ENCODE data around the gene ANKS1B. TPM values are rescaled to one million over a fixed set of nuclear protein-coding genes. Genes with fewer than 3 reads are reported as not detected.
"Not testable (repeated sequence)": the region's sequence is repeated elsewhere in the genome, so short reads cannot be mapped to it uniquely, and the experiment has no call there.

Gene ANKS1B
- total RNA-seq, 1 donor from 2014 or later, result 8.2 TPM

DNA sequence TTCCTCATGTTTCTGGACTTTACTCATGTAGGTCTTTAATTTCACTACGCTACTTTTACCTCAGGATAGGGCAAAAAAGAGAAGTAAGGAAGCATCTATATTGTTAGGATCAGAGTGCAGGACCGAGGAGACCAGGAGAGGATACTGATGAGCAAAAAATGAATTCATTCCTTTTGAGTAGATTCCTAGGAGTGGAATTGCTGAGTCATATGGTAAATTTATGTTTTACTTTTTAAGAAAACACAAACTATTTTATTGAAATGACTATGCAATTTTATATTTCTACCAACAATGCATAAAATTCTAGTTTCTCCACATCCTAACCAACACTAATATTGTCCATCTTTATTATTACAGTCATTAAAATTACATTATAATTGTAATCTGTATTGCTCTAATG lies 388.0 kb downstream of the ANKS1B start:
- H3K27ac ChIP-seq, result no peak overlapping the region

DNA sequence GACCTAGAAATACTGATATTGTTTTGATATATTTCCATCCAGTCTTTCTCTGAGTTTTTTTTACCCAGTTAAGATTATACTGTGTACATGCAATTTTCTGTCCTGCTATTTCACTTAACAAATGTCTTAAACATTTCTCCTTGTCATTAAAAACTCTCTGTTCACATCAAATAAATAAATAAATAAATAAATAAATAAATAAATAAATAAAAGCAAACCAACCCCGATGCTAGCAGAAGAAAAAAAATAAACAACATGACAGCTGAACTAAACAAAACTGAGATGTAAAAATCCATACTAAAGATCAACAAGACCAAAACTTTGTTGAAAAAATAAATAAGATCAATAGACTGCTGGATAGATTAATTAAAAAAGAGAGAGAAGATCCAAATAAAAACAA lies 407.6 kb downstream of the ANKS1B start:
- DNase-seq (ENCODE audit: low spot score in 2 of 2); H3K4me1 ChIP-seq; H3K36me3 ChIP-seq; H3K27ac ChIP-seq; intact Hi-C loops (cut with DNase I); H3K27me3 ChIP-seq; H3K4me3 ChIP-seq: not testable (repeated sequence)
- H3K9me3 ChIP-seq, result peaks cover 0 to 13% of the 10 kb centered on the region in 2 donors

More for the DNA sequence above, 388.0 kb downstream of the ANKS1B start:
- Histone ChIP-seq H3K36me3 (no peaks in the 10 kb centered on the region), H3K4me3 (no peak overlapping the region), H3K27me3 (no peaks in the 10 kb centered on the region), H3K9me3 (no peaks in the 10 kb centered on the region), H3K4me1 (no peaks in the 10 kb centered on the region)
- no peak for DNase-seq (ENCODE audit: low spot score in 2 of 2)
- intact Hi-C loops (cut with DNase I), result no loop called here
- TF ChIP-seq, protein P1, sequence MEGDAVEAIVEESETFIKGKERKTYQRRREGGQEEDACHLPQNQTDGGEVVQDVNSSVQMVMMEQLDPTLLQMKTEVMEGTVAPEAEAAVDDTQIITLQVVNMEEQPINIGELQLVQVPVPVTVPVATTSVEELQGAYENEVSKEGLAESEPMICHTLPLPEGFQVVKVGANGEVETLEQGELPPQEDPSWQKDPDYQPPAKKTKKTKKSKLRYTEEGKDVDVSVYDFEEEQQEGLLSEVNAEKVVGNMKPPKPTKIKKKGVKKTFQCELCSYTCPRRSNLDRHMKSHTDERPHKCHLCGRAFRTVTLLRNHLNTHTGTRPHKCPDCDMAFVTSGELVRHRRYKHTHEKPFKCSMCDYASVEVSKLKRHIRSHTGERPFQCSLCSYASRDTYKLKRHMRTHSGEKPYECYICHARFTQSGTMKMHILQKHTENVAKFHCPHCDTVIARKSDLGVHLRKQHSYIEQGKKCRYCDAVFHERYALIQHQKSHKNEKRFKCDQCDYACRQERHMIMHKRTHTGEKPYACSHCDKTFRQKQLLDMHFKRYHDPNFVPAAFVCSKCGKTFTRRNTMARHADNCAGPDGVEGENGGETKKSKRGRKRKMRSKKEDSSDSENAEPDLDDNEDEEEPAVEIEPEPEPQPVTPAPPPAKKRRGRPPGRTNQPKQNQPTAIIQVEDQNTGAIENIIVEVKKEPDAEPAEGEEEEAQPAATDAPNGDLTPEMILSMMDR (IDR thresholded peaks at IDR 0.05), result no peak

DNA sequence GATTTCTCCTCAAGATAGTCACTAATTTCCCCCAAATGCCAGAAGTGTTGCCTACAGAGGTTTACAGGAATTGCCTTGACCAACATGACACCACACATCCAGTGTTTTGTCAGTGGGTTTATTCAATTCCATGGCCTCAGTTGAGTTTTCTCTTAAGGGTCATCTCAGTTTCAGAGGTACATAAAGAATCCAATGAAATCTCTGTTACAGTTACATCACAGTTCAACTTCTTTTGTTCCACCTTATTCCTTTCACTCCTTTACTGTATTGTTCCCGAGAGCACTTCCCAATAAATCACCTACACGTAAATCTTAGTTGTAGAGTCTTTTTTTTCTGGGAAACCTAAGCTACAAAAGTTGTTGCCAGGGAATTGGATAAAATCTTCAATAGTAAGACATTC lies 410.8 kb downstream of the ANKS1B start:
- intact Hi-C loops (cut with DNase I), result no loop called here
- TF ChIP-seq, protein P1 (IDR thresholded peaks at IDR 0.05), result no peak
- H3K4me3 ChIP-seq, result no peak overlapping the region
- H3K36me3 ChIP-seq, result no peaks in the 10 kb centered on the region
- H3K4me1 ChIP-seq, result no peaks in the 10 kb centered on the region
- H3K27ac ChIP-seq, result no peak overlapping the region
- H3K9me3 ChIP-seq, result peaks cover 0 to 10% of the 10 kb centered on the region in 2 donors
- H3K27me3 ChIP-seq, result no peaks in the 10 kb centered on the region
- DNase-seq (ENCODE audit: low spot score in 2 of 2), result no peak

DNA sequence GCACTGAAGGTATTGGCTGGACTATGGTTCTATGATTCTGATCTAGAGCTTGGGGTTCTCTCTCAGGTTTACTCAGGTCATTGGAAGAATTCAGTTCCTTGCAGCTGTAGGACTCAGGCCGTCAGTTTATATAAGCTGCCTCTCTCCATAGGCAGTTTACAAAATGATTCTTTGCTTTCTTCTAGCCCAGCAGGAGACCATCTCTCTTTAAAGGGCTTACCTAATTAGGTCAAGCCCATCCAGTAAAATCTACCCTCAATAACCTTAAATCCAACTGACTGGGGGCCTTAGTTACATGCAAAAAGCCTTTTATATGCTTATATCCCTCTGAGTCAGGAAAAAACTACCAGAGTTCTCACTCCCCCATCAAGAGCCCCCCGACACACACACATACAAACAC lies 417.7 kb downstream of the ANKS1B start:
- no peaks in the 10 kb centered on the region for H3K4me1 ChIP-seq
- intact Hi-C loops (cut with DNase I), result no loop called here
- no peaks in the 10 kb centered on the region for H3K27me3 ChIP-seq
- TF ChIP-seq, protein P1 (IDR thresholded peaks at IDR 0.05), result no peak
- no peak overlapping the region for H3K27ac ChIP-seq
- H3K36me3 ChIP-seq, result no peaks in the 10 kb centered on the region
- DNase-seq (ENCODE audit: low spot score in 2 of 2), result no peak
- no peaks in the 10 kb centered on the region for H3K9me3 ChIP-seq
- H3K4me3 ChIP-seq, result no peak overlapping the region

DNA sequence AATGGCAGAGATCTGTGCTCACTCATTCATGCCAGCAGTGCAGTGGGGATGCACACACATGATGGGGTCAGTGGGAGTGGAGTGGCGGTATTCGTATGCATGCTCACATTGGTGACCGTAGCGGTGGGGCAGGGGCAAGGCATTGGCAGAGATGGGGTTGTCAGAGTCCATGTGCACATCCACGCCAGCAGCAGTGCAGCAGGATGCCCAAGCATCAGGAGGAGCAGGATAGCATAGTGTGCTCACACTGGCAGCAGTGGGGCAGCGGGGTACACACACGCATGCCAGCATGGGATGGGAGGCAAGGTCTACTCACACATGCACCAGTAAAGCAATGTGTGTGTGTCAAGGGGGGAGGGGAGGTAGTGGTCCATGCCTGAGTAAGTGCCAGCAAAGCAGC lies 426.6 kb downstream of the ANKS1B start:
- no peaks in the 10 kb centered on the region for H3K9me3 ChIP-seq
- H3K36me3 ChIP-seq, result no peaks in the 10 kb centered on the region
- intact Hi-C loops (cut with DNase I), result no loop called here
- H3K27me3 ChIP-seq, result no peaks in the 10 kb centered on the region
- no peak overlapping the region for H3K4me3 ChIP-seq
- no peak overlapping the region for H3K27ac ChIP-seq
- no peaks in the 10 kb centered on the region for H3K4me1 ChIP-seq
- TF ChIP-seq, protein P1 (IDR thresholded peaks at IDR 0.05), result no peak
- DNase-seq (ENCODE audit: low spot score in 2 of 2), result no peak

DNA sequence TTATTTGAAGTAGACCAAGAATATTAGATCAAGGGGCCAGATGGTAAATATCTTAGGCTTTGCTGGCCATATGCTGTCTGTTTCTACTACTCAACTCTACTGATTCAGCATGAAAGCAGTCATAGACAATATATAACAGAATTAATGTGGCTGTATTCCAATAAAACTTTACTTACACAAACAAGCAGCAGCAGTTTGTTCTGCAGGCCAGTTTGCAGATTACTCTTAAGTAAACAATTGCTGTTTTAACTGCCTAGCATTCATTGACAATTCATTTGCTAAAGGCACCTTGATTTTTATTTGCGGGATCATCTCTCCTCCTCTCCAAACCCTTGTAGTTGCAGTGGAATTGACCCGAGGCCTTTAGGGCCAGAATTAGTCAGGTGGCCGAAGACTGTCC lies 431.3 kb downstream of the ANKS1B start:
- no peak for DNase-seq (ENCODE audit: low spot score in 2 of 2)
- intact Hi-C loops (cut with DNase I), result no loop called here
- Histone ChIP-seq H3K4me1 (no peaks in the 10 kb centered on the region), H3K27ac (no peak overlapping the region), H3K9me3 (no peaks in the 10 kb centered on the region), H3K27me3 (no peaks in the 10 kb centered on the region), H3K4me3 (no peak overlapping the region), H3K36me3 (no peaks in the 10 kb centered on the region)
- TF ChIP-seq, protein P1 (IDR thresholded peaks at IDR 0.05), result no peak
